ELF-1 (cell line): Measurements from ENCODE around the gene RIMS4.
"Not testable (repeated sequence)": the region's sequence is repeated elsewhere in the genome, so short reads cannot be mapped to it uniquely, and the experiment has no call there.

Source experiments
- DNase-seq: peaks from one replicate; pipeline ENCODE4 v3.0.0-alpha.2; 2016; ENCODE audit warnings: low read depth, low spot score

Gene RIMS4

DNA sequence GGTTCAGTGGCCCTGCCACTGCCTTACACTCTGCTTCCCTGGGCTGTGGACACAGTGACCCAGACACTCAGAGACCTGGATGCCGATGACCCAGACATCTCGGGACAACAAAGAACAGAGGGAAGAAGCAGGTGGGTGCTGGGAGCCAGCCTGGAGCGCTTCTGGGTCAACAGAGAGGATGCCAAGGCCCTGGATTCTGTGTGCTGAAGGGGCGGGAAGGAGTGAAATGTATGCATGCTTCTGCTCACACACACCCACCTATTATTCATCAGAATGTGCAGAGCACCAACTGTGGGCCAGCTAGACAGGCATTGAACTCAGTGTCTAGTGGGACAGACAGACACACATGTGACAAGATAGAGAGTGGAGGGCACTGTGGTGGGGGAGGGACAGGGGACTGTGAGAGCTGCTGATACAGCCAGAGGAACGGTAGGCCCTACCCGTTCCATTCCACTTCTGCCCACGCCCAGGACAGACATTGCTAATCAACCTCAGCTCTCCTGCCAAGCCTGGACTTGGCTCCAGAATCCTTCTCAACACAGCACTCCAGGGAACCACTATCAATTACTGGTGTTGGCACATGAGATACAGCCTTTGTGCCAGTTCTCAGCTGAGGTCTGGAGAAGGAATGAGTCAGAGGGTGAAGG, 44.5 kb downstream of the RIMS4 start:
- no peak for DNase-seq

DNA sequence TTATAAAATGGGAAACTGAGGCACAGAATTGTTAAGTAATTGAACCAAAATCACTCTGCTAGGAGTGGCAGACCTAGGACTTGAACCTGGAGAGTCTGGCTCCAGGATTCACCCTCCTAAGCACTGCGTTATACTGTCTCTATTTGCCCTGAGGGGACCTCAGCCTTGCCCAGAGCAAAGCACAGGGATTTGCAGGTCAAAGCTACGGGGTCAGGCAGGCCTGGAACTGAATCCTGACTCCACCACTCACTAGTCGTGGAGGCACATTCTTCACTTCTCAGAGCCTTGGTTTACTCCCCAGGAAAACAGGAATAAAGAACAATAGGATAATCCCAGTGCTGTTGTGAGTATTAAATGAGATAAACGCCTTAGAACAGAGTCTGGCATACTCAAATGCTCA, 45.3 kb downstream of the RIMS4 start:
- no peak for DNase-seq

DNA sequence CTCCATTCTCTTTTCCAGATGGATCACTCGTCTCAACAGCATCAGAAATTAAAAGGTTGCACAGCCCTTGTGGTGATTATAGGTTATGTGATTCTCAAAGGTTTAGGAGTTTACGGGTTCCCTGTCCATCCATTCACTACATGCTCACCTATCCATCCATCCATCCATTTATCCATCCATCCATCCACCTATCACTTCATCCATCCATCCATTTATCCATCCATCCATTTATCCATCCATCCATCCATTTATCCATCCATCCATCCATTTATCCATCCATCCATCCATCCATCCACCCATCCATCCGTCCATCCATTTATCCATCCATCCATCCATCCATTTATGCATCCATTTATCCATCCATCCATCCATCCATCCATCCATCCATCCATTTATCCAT, 46.5 kb downstream of the RIMS4 start:
- not testable (repeated sequence) for DNase-seq

DNA sequence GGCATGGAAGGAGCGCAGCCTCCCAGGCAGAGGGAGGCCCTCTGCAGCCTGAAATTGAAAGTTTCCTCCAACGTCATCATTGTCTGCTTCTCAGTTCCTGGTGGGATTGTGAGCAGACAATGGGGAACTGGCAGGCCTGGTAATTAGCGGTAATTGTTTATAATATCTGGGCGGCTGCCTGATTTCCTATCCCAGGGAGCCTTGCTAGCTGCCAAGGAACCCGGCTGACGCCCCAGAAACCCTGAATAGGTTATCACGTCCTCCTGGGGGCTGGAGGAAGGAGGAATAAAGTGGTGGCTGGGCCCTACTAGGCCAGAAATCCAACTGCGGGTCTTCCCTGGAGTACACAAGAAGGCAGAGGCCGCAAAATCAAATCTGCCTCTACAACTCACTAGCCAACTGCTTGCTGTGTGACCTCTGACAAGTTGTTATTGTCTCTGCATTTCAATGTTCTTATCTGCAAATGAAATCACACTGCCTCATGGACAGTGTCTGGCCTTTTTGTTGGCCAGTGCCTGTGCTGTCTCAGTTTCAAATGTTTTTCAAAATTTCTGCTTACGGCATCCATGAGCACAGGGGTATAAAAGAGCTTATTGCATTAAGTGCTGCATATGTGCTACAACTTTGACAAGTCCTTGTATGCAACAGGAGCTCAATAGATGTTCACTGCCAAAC, 47.7 kb downstream of the RIMS4 start:
- no peak for DNase-seq

- no peak for DNase-seq
Measured at GRCh38 chr20:44761423-44761822, 48.9 kb downstream of the RIMS4 start.

DNA sequence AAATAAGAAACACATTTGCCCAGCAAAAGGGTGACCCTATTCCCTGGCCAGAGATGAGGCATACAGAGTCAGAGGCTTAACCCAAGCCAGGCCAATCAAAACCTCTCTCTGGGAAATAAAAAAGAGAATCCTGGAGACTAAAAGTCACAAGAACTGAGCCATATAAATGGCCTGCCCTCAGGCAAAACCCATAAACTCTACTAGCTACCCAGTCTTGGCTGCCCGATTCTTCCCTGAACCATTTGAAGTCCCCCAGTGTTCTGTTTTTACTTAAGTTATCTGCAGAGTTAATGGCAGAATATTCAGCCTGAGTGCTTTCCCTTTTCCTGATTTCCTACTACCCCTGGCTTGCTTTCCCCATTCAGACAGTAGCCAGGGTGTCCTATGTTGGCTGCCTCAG, 50.8 kb downstream of the RIMS4 start:
- DNase-seq, result no peak

GRCh38 chr20:44758247-44759101, 51.9 kb downstream of the RIMS4 start:
- DNase-seq, result no peak

- no peak for DNase-seq
Measured at GRCh38 chr20:44756956-44757355, 53.4 kb downstream of the RIMS4 start.

GRCh38 chr20:44756011-44756688, 54.2 kb downstream of the RIMS4 start:
- no peak for DNase-seq

GRCh38 chr20:44754554-44754953, 55.8 kb downstream of the RIMS4 start:
- DNase-seq, result peak; percentile 41

DNA sequence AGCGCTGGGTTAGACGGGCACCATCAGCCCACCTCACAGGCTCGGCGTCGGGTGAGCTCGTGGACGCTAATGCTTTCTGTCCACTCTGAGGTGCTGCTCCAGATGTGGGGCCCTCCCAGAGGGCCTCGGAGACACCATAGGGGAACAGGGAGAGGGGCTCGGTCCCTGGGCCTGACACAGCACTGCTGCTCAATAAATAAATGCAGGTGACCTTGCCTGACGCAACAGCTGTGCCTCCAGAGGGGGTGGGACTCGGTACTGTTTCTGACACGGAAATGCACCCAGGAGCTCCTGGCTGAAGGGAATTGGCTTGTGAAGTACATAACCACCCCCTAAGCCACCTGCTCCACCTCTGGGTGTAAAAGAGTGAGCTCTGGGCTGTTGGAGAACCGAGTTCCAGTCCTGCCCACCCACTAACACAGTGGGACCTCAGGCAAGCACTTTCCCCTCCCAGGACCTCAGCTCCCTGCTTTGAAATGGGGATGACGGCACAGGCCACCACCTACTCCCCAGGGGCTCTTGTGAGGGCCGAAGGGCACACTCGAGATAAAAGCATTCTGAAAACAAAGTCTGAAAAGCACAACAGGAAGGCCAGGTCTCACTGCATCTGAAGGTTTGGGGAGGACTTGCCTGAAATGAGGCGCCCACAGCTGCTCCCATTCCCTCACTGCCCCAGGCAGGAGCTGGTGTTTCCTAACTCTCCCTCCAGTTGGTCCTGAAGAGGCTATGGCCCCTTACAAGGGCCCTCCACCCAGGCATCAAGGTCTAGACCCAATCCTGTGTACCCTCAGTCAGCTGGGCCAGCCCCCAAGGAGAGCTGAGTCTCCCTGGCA, 58.0 kb downstream of the RIMS4 start:
- peak; percentile 38 for DNase-seq

- DNase-seq, result no peak
Measured at GRCh38 chr20:44750081-44750805, 60.1 kb downstream of the RIMS4 start.

DNA sequence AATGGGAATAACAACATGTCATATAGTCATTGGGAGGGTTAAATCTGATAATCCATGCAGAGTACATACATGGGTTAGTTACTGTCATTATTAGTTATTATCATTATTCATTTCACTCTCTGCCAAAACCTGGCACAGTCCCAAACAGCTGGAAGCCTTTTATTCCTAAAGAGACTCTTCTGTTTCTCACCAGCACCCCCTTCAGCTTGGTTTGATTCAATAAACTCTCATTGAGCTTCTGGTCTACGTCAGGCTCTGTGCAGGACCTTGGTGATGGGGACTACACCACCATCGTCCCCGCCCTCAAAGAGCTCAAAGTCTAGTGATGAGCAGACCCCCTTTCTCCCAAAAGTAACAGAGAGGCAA, 62.4 kb downstream of the RIMS4 start:
- DNase-seq, result no peak

DNA sequence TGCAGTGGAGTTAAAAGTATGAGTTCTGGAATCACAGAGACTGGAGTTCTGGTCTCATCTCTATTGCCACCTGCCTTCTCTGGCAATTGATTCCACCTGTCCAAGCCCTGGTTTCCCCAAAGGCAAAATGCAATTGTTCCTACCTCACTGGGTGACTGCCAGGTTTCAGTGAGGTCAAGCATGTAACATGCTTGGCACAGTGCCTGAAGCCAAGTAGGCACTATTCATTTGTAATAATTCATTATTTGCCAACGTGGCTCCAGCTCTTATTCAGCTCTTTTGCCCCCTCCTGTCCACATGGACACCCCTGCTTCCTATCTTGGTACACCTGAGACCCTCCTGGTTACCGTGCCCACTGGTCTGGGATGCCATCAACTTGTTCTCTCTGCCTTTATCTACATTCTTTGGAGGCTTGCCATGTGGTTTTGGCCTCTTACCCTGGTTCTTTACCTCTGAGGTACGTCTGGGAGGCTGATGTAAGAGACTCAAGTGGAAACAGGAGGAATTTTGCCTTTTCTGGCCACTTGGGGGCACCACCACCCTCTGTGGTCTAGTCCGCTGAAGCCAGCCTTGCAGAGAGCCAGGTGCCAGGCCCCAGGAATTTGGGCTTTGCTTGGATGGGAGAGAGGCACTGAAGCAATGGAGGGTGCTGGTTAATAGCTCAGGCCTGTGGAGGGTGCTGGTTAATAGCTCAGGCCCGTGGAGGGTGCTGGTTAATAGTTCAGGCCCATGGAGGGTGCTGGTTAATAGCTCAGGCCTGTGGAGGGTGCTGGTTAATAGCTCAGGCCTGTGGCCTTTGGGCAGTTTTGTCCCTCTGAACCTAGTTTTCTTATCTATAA, 63.0 kb downstream of the RIMS4 start:
- peak; percentile 89 for DNase-seq

DNA sequence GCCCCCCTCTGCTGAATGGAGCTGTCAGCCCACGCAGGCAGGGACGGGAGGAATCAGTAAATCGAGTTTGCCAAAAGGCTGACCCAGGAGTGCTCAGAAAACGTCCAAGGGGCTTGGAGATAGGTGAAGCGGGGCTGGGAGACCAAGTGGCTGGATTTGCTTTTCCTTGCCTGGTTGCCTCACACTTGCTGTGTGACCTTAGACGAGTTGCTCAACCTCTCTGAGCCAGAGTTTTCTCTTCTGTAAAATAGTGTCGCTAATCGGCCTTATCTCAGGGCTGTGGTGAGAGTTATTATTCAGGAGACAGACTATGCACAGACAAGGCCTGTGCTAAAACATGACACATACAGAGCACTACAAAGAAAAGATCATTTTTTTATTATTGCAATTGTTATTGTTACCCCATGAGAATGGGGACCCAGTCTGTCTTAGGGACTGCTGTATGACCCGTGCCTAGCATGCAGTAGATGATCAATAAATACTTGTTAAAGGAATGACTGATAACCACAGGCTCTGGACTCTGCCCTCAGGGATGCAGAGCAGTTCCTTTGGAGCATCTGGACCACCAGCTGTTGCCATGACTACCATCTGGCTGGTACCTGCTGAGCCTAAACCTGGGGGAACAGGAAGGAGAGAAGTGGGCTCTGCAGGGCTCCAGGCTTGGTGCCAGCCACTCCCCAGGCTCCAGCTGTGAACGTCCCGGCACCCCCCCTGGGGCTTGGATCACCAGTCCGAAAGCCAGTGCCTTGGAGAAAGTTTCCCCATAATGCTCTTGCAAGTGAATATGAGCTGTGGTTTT, 63.8 kb downstream of the RIMS4 start:
- no peak for DNase-seq

GRCh38 chr20:44745598-44746366, 64.6 kb downstream of the RIMS4 start, which contains the start of gene KCNK15:
KCNK15 (plus strand) TSS chr20:44745865; CDS start chr20:44745911, 46 bp downstream.
- no peak for DNase-seq

DNA sequence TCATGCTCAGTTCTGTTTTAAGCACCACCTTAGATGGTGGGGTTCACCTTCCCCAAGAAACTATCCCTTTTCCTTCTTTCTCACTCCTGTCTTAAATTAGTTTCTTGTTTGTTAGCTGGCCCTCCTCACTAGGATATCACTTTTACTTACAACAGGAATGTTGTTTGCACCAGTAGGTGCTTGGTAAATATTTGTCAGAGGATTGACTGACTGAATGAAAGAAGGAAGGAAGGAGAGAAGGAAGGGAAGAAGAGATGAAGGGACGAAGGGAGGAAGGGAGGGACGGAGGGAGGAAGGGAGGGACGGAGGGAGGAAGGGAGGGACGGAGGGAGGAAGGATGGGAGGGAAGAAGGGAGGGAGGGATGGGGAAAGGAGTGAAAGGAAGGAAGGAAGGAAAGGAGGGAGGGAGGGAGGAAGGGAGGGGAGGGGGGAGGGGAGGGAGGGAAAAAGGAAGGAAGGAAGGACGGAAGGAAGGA, 65.2 kb downstream of the RIMS4 start:
- no peak for DNase-seq
